ENCODE measurements around the gene CCBE1.

Gene CCBE1

GRCh38 chr18:59699061-59699460 is 1.8 kb upstream of the CCBE1 start:
- TF ChIP-seq, protein P1, sequence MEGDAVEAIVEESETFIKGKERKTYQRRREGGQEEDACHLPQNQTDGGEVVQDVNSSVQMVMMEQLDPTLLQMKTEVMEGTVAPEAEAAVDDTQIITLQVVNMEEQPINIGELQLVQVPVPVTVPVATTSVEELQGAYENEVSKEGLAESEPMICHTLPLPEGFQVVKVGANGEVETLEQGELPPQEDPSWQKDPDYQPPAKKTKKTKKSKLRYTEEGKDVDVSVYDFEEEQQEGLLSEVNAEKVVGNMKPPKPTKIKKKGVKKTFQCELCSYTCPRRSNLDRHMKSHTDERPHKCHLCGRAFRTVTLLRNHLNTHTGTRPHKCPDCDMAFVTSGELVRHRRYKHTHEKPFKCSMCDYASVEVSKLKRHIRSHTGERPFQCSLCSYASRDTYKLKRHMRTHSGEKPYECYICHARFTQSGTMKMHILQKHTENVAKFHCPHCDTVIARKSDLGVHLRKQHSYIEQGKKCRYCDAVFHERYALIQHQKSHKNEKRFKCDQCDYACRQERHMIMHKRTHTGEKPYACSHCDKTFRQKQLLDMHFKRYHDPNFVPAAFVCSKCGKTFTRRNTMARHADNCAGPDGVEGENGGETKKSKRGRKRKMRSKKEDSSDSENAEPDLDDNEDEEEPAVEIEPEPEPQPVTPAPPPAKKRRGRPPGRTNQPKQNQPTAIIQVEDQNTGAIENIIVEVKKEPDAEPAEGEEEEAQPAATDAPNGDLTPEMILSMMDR (IDR thresholded peaks at IDR 0.05; ENCODE audit: insufficient read depth, low read length): no peak
- H3K27me3 ChIP-seq (ENCODE audit: insufficient read depth, poor library complexity, severe bottlenecking): peaks cover 49% of the 10 kb centered on the region
- DNase-seq (ENCODE audit: low read depth in 1 of 2, low spot score in 1 of 2): no peak
- H3K4me3 ChIP-seq (replicated peaks; ENCODE audit: insufficient read depth, low read length): no peak overlapping the region
- no peak overlapping the region for H3K27ac ChIP-seq (replicated peaks)

- Histone ChIP-seq H3K27me3 (ENCODE audit: insufficient read depth, poor library complexity, severe bottlenecking) (peaks cover 51% of the 10 kb centered on the region), H3K27ac (replicated peaks) (no peak overlapping the region), H3K4me3 (replicated peaks; ENCODE audit: insufficient read depth, low read length) (no peak overlapping the region)
- no peak for TF ChIP-seq GABPA (IDR thresholded peaks at IDR 0.05; ENCODE audit: low read depth)
- no peak for TF ChIP-seq SPI1 (IDR thresholded peaks at IDR 0.05; ENCODE audit: borderline replicate concordance, low read depth)
- TF ChIP-seq, protein P1 (IDR thresholded peaks at IDR 0.05; ENCODE audit: insufficient read depth, low read length): no peak
- no peak for TF ChIP-seq POLR2AphosphoS5 (IDR thresholded peaks at IDR 0.05; ENCODE audit: low read depth)
- TF ChIP-seq, protein P2, sequence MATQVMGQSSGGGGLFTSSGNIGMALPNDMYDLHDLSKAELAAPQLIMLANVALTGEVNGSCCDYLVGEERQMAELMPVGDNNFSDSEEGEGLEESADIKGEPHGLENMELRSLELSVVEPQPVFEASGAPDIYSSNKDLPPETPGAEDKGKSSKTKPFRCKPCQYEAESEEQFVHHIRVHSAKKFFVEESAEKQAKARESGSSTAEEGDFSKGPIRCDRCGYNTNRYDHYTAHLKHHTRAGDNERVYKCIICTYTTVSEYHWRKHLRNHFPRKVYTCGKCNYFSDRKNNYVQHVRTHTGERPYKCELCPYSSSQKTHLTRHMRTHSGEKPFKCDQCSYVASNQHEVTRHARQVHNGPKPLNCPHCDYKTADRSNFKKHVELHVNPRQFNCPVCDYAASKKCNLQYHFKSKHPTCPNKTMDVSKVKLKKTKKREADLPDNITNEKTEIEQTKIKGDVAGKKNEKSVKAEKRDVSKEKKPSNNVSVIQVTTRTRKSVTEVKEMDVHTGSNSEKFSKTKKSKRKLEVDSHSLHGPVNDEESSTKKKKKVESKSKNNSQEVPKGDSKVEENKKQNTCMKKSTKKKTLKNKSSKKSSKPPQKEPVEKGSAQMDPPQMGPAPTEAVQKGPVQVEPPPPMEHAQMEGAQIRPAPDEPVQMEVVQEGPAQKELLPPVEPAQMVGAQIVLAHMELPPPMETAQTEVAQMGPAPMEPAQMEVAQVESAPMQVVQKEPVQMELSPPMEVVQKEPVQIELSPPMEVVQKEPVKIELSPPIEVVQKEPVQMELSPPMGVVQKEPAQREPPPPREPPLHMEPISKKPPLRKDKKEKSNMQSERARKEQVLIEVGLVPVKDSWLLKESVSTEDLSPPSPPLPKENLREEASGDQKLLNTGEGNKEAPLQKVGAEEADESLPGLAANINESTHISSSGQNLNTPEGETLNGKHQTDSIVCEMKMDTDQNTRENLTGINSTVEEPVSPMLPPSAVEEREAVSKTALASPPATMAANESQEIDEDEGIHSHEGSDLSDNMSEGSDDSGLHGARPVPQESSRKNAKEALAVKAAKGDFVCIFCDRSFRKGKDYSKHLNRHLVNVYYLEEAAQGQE (IDR thresholded peaks at IDR 0.05; ENCODE audit: insufficient replicate concordance, low read depth): no peak
- DNase-seq (ENCODE audit: low read depth in 1 of 2, low spot score in 1 of 2): no peak
Observed at GRCh38 chr18:59696311-59697235, 650 bp downstream of the CCBE1 start.

DNA sequence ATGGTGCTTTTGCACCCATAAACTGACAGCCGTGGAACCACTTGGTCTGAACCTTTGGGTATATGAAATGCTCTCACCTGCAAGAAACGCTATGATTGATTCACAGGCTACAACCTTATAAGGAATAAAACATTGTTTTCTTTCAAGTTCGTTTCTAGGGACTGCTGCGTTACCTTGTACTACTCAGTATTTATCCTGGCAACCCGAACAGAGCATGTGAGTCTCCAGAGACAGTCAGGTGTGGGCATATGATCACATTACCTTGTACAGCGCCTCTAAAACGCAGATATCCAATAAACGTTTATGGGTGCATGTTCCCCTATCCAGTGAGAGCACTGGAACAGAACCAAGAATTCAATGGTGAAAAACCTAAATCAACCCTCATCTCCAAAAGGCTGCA is 1.7 kb downstream of the CCBE1 start:
- H3K27ac ChIP-seq (replicated peaks): no peak overlapping the region
- no peak for DNase-seq (ENCODE audit: low read depth in 1 of 2, low spot score in 1 of 2)
- no peak for TF ChIP-seq POLR2AphosphoS5 (IDR thresholded peaks at IDR 0.05; ENCODE audit: low read depth)
- TF ChIP-seq, protein P1 (IDR thresholded peaks at IDR 0.05; ENCODE audit: insufficient read depth, low read length): no peak
- TF ChIP-seq SPI1 (IDR thresholded peaks at IDR 0.05; ENCODE audit: borderline replicate concordance, low read depth): no peak
- peaks cover 56% of the 10 kb centered on the region for H3K27me3 ChIP-seq (ENCODE audit: insufficient read depth, poor library complexity, severe bottlenecking)
- no peak overlapping the region for H3K4me3 ChIP-seq (replicated peaks; ENCODE audit: insufficient read depth, low read length)

DNA sequence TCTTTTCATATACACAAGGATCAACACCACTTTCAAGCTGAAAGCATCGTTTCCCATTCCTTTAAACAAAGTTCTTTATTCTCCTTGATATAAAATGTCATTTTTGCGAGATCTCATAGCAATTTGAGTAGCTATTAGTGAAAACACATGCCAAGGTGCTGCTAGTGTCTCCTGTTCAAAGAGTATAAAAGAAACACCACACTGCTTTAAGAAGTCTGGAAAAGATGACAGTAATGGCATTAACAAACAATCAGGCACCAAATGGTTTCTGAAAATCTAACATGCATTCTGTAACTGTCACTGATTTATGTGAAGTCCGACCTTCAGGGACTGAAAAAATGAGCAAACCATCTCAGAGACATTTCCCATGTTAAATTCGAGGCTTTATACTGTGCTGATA is 2.4 kb downstream of the CCBE1 start:
- no peak overlapping the region for H3K4me3 ChIP-seq (replicated peaks; ENCODE audit: insufficient read depth, low read length)
- DNase-seq (ENCODE audit: low read depth in 1 of 2, low spot score in 1 of 2): no peak
- H3K27me3 ChIP-seq (ENCODE audit: insufficient read depth, poor library complexity, severe bottlenecking): peaks cover 61% of the 10 kb centered on the region
- H3K27ac ChIP-seq (replicated peaks): no peak overlapping the region
- TF ChIP-seq GABPA (IDR thresholded peaks at IDR 0.05; ENCODE audit: low read depth): no peak

DNA sequence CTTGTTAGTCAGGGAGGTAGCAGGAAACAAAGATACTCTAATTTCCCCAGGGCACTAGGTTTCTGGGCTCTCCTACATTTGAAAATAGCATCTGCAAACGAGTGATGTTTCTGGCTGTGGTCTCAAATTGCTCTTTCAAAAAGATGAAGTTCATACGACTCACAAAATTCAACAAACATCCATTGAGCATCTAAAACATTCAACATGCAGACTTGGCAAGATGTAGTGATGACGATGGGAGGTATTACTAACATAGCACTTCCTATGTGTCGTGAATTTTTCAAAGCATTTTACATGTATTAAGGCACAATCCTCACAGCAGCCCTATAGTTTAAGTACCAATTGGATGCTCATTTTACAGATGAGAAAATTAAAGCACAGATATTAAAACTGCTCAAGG is 5.2 kb downstream of the CCBE1 start:
- DNase-seq (ENCODE audit: low read depth in 1 of 2, low spot score in 1 of 2): no peak
- H3K4me3 ChIP-seq (replicated peaks; ENCODE audit: insufficient read depth, low read length): no peak overlapping the region
- TF ChIP-seq, protein P2 (IDR thresholded peaks at IDR 0.05; ENCODE audit: insufficient replicate concordance, low read depth): no peak
- no peak for TF ChIP-seq SPI1 (IDR thresholded peaks at IDR 0.05; ENCODE audit: borderline replicate concordance, low read depth)
- TF ChIP-seq POLR2AphosphoS5 (IDR thresholded peaks at IDR 0.05; ENCODE audit: low read depth): no peak
- TF ChIP-seq, protein P1 (IDR thresholded peaks at IDR 0.05; ENCODE audit: insufficient read depth, low read length): no peak
- TF ChIP-seq GABPA (IDR thresholded peaks at IDR 0.05; ENCODE audit: low read depth): no peak
- H3K27me3 ChIP-seq (ENCODE audit: insufficient read depth, poor library complexity, severe bottlenecking): peaks cover 43% of the 10 kb centered on the region
- no peak overlapping the region for H3K27ac ChIP-seq (replicated peaks)

Data from HL-60 (cell line).